LNCaP clone FGC (cell line): ENCODE measurements around the gene CELF2.

ENCODE experiments used
- DNase-seq: peaks from one replicate; pipeline ENCODE4 v3.0.0-alpha.2; 2011; ENCODE audit warnings: low read depth
- H3K4me3 ChIP-seq: 2 replicates; pipeline ENCODE4 v1.5.1; 2011; ENCODE audit warnings: mild to moderate bottlenecking, low read depth, low read length, control low read depth
- TF ChIP-seq, protein P1 (sequence below): IDR thresholded peaks from 2 replicates; pipeline ENCODE4 v1.5.1; 2012; ENCODE audit warnings: mild to moderate bottlenecking; ENCODE audit not compliant: control insufficient read depth, insufficient read depth; ENCODE audit errors: extremely low read depth

The CELF2 gene

DNA sequence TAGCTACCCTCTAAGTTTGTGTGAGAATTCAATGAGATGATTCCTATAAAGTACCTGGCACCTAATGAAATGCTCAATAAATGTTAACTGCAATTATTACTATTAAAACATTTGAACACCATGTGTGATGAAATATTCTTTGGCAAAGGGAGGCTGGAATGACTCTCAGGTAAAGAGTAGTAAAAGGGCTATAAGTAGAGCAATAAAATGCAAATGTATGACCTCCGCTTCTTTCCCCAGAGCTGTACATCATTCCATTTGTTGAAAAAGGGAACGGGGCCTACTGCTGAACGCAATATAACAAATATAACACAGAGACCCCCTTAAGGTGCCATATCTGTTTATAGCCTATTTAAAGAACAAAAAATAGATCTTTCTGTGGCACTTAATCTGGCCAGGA, 27.8 kb downstream of the CELF2 start:
- TF ChIP-seq, protein P1, sequence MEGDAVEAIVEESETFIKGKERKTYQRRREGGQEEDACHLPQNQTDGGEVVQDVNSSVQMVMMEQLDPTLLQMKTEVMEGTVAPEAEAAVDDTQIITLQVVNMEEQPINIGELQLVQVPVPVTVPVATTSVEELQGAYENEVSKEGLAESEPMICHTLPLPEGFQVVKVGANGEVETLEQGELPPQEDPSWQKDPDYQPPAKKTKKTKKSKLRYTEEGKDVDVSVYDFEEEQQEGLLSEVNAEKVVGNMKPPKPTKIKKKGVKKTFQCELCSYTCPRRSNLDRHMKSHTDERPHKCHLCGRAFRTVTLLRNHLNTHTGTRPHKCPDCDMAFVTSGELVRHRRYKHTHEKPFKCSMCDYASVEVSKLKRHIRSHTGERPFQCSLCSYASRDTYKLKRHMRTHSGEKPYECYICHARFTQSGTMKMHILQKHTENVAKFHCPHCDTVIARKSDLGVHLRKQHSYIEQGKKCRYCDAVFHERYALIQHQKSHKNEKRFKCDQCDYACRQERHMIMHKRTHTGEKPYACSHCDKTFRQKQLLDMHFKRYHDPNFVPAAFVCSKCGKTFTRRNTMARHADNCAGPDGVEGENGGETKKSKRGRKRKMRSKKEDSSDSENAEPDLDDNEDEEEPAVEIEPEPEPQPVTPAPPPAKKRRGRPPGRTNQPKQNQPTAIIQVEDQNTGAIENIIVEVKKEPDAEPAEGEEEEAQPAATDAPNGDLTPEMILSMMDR = no peak
- DNase-seq = no peak
- no peak overlapping the region for H3K4me3 ChIP-seq

DNA sequence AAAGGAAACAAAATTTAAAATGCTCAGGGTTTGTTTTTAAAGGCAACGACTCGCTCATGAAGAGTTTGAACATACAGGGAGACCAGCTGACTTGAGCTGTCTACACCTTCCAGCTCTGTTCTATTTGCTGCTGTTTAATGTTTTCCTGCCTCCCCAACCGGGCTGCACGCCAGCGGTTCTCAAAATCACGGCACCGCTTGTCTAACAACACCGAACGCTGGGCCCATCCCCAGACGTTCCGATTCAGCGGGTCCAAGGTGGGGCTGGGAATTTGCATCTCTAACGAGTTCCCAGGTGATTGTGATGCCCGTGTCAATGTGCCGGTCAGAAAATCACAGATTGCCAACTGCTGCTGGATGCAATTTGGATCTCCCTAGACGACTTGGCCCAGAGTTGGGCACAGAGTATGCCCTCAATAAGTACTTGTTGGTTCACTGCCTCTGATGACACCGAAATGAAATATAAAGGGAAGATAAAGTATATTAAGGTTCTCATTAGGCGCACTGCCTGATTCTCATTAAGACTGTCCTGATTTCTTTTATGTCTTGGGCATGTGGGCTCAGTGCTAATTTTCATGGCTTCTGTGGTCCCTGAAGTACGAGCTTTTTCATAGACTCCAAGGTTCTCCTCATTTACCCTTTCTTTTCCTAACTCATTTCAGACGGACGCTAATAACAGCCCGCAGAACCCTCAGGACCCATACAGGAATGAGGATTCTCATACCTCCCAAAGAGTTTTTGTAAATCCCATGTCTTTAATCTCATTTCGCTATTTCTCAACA, 28.5 kb downstream of the CELF2 start:
- H3K4me3 ChIP-seq = no peak overlapping the region
- TF ChIP-seq, protein P1 = no peak

DNA sequence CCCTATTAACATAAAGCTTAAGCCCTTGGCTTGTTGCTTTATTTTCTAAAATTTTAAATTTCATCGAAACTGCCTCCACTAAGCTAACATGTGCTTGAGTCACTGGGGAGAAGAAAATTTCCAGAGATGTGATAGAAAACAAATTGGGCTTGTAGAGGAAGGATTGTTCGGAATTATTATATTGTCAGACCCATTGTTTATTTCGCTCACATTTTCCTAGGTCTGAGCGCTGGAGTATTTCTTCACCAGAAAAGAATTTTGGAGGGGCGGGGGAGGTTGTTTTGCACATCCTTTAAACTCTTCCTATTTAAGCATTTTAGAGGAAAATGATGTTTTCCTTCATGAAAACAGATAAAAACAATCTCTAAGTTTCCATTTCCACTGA, 29.1 kb downstream of the CELF2 start:
- TF ChIP-seq, protein P1 = no peak
- no peak for DNase-seq
- no peak overlapping the region for H3K4me3 ChIP-seq

More for the DNA sequence above, 28.5 kb downstream of the CELF2 start:
- no peak for DNase-seq

DNA sequence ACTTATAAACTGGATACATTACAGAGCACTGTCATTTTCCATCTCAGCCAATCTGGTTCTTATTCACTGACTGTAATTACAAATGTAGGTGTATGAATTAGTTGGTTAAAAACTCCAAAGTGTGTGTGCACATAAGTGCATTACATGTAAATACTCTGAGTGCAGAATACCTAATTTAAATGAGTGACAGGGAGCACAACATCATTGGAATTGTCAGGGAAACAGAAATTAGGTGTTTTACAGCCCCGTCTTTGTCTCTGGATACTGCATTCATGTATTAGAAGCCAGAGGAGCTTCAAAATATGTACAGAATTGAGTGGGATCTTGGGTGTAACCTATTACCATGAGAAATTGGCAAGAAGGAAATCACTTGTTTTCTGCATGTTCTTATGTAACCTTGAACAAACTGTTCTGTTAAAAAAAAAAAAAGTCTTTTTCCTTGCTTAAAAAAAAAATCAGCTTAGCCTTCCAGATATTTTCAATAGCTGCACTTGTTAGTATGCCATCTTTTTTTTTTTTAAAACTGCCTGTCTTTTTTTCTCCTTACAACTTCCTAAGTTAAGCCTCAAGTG, 31.1 kb downstream of the CELF2 start:
- TF ChIP-seq, protein P1 = no peak
- no peak overlapping the region for H3K4me3 ChIP-seq
- DNase-seq = no peak

DNA sequence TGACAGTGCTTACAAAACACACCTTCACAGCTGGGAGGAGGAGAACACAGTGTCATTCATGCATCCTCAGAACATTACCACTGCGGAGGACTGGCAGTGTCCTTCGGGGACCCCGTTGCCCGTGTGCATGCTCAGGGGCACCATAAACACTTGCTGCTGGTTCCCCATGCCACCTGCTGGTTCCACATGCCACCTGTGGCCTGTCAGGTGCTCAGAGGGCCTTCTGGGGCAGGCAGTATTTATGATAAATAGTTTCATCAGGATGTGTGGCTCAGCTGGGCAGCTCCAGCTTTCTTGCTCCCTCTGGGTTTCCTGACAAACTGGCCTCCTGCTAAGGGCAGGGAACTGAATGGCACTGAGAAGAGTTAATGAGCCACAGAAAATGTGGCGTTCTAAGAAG, 32.1 kb downstream of the CELF2 start:
- DNase-seq = no peak
- TF ChIP-seq, protein P1 = no peak
- H3K4me3 ChIP-seq = no peak overlapping the region

DNA sequence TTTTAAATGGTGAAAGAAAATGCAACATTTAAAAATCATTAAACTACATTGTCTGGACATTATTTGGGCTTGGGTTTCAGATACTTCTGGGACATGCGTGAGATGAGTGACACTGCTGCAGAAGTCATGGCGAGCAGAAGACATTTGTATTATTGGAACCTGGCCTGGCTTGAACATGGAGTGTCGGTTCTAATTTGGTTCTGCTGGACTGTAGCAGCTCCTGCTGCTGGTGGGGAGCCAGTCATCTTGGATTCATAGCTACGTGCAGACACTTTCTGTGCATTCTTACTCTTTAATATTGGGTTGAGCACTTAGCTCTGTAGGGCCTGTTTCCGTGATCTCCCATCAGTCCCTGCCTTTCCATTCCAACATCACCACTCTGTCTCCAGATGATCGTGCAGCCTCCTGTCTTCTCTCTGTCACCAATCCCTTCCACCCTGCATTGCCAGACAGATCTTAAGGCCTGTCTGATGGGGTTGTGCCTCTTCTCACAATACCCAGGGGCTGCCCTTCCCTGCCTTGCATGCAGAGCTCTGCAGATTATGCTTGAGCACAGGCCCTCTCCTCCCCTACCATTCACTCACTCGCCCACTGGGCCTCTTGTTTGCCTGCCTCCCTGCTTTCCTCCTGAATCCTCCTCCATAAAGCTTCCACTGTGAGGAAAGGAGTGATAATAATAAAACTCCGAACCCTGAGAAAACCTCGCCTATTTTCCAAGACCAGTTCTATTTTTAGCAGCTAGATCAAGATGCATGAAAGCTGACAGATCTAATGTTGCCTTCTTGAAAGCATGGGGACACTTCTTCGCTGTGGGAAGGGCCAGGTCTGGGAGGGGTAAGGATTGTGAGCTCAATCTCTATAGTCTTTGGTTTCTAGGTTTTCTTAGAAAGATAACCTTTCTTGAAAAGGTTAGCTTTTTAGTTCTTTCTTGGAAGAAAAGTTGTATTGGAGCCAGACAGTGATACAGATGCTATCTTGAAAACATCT, 32.9 kb downstream of the CELF2 start:
- no peak overlapping the region for H3K4me3 ChIP-seq
- no peak for DNase-seq
- TF ChIP-seq, protein P1 = no peak
